G401 (cell line): ENCODE results near the gene ARID4A. TPM values are rescaled to one million over a fixed set of nuclear protein-coding genes. Genes with fewer than 3 reads are reported as not detected.
"Not testable (repeated sequence)": the region's sequence is repeated elsewhere in the genome, so short reads cannot be mapped to it uniquely, and the experiment has no call there.

Experiments
- DNase-seq: peaks from one replicate; pipeline ENCODE4 v3.0.0-alpha.2; 2015; ENCODE audit warnings: low spot score
- in situ Hi-C: cut with HindIII; loops from 2 replicates; pipeline ENCODE4 v1.10.0; 2016; ENCODE audit warnings: low sequenced_read_pairs, mixed read lengths
- total RNA-seq: library from RNA; depleted of rRNA; stranded (reverse); fragments of >200 nt; shearing (Covaris generic); gene quantifications from 2 replicates; pipeline ENCODE4 v1.2.3, GENCODE V29; 2014; rRNA removed

Gene ARID4A
- total RNA-seq, 1 experiment from 2014 or later, result 6.9 TPM

DNA sequence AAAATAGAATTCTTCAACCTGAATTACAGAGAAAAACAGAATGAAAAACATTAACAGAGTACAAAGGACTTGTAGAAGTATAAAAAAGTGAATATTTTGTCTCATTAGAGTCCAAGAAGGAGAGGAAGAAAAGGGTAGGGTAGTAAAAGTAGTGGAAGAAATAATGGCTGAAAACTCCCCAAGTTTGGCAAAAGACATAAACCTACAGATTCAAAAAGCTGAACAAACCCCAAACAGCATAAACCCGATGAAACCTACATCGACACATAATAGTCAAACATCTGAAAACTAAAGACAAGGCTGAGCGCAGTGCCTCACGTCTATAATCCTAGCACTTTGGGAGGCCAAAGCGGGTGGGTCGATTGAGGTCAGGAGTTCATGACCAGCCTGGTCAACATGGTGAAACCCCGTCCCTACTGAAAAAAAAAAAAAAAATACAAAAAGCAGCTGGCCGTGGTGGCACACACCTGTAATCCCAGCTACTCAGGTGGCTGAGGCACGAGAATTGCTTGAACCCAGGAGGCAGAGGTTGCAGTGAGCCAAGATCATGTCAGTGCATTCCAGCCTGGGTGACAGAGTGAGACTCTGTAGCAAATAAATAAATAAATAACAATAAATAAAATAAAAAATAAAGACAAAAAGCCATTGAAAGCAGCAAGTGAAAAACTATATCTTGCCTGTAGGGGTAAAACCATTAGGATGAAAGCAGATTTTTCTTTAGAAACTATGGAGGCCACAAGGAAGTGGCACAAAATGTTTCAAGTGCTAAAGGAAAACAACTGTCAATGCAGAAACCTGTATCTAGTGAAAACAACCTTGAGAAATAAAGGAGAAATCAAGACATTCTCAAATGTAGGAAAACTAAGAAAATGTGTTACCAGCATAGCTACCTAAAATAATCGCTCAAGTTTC is 117.5 kb downstream of the ARID4A start:
- no peak for DNase-seq
- in situ Hi-C loops, result no loop called here

DNA sequence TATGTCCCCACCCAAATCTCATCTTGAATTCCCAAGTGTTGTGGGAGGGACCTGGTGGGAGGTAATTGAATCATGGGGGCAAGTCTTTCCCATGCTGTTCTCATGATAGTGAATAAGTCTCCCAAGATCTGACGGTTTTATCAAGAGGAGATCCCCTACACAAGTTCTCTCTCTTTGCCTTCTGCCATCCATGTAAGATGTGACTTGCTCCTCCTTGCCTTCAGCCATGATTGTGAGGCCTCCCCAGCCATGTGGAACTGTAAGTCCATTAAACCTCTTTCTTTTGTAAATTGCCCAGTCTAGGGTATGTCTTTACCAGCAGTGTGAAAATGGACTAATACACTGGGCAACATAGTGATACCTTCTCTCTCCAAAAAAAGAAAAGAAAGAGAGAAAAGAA is 118.6 kb downstream of the ARID4A start:
- in situ Hi-C loops, DNase-seq: not testable (repeated sequence)

Other genes starting within 250 kb of the ARID4A start
- gene ARMH4, start 146.3 kb upstream of the ARID4A start, total RNA-seq, result 2.1 and 3.7 TPM in 2 replicates
- 49.2 and 56.0 TPM in 2 replicates for gene ACTR10, start 98.4 kb upstream of the ARID4A start, total RNA-seq
- 208 and 305 TPM in 2 replicates for gene PSMA3, start 53.7 kb upstream of the ARID4A start, total RNA-seq
- gene TOMM20L, start 97.4 kb downstream of the ARID4A start, total RNA-seq, result not detected in 2 replicates
- gene TIMM9, start 129.0 kb downstream of the ARID4A start, total RNA-seq, result 84.4 and 90.2 TPM in 2 replicates
- gene KIAA0586, start 129.2 kb downstream of the ARID4A start, total RNA-seq, result 13.8 and 16.6 TPM in 2 replicates